ENCODE results near the gene CEP126.
"Not testable (repeated sequence)": the region's sequence is repeated elsewhere in the genome, so short reads cannot be mapped to it uniquely, and the experiment has no call there.

The CEP126 gene

GRCh38 chr11:101931692-101932091 is 16.9 kb downstream of the CEP126 start:
- DNase-seq (ENCODE audit: low read depth in 2 of 3, low spot score in 2 of 3) = no peak

GRCh38 chr11:101940901-101941520 is 26.2 kb downstream of the CEP126 start:
- DNase-seq (ENCODE audit: low read depth in 2 of 3, low spot score in 2 of 3) = no peak

GRCh38 chr11:101944923-101945322 is 30.1 kb downstream of the CEP126 start:
- DNase-seq (ENCODE audit: low read depth in 2 of 3, low spot score in 2 of 3) = no peak

GRCh38 chr11:101945448-101945847 is 30.6 kb downstream of the CEP126 start:
- no peak for DNase-seq (ENCODE audit: low read depth in 2 of 3, low spot score in 2 of 3)

- DNase-seq (ENCODE audit: low read depth in 2 of 3, low spot score in 2 of 3) = no peak
These were observed 34.9 kb downstream of the CEP126 start for GRCh38 chr11:101949680-101950220.

GRCh38 chr11:101955278-101955677 is 40.5 kb downstream of the CEP126 start:
- no peak for DNase-seq (ENCODE audit: low read depth in 2 of 3, low spot score in 2 of 3)

- DNase-seq (ENCODE audit: low read depth in 2 of 3, low spot score in 2 of 3) = no peak
These were observed 40.9 kb downstream of the CEP126 start for GRCh38 chr11:101955701-101956100.

- DNase-seq (ENCODE audit: low read depth in 2 of 3, low spot score in 2 of 3) = no peak
These were observed 45.4 kb downstream of the CEP126 start for GRCh38 chr11:101960231-101960630.

- not testable (repeated sequence) for DNase-seq (ENCODE audit: low read depth in 2 of 3, low spot score in 2 of 3)
These were observed 49.4 kb downstream of the CEP126 start for GRCh38 chr11:101964200-101964599.

GRCh38 chr11:101974255-101974654 is 59.4 kb downstream of the CEP126 start:
- no peak for DNase-seq (ENCODE audit: low read depth in 2 of 3, low spot score in 2 of 3)

GRCh38 chr11:101974771-101975170 is 60.0 kb downstream of the CEP126 start:
- no peak for DNase-seq (ENCODE audit: low read depth in 2 of 3, low spot score in 2 of 3)

- no peak for DNase-seq (ENCODE audit: low read depth in 2 of 3, low spot score in 2 of 3)
These were observed 60.9 kb downstream of the CEP126 start for GRCh38 chr11:101975734-101976133.

- DNase-seq (ENCODE audit: low read depth in 2 of 3, low spot score in 2 of 3) = no peak
These were observed 72.6 kb downstream of the CEP126 start for GRCh38 chr11:101987370-101987769.

- DNase-seq (ENCODE audit: low read depth in 2 of 3, low spot score in 2 of 3) = no peak
These were observed 78.4 kb downstream of the CEP126 start for GRCh38 chr11:101993172-101993571.

GRCh38 chr11:101994052-101994469 is 79.3 kb downstream of the CEP126 start:
- DNase-seq (ENCODE audit: low read depth in 2 of 3, low spot score in 2 of 3) = not testable (repeated sequence)

- DNase-seq (ENCODE audit: low read depth in 2 of 3, low spot score in 2 of 3) = no peak
These were observed 81.3 kb downstream of the CEP126 start for GRCh38 chr11:101996111-101996510.

- no peak for DNase-seq (ENCODE audit: low read depth in 2 of 3, low spot score in 2 of 3)
These were observed 87.0 kb downstream of the CEP126 start for GRCh38 chr11:102001657-102002338.

- DNase-seq (ENCODE audit: low read depth in 2 of 3, low spot score in 2 of 3) = no peak
These were observed 89.4 kb downstream of the CEP126 start for GRCh38 chr11:102004220-102004619.

GRCh38 chr11:102005306-102005705 is 90.5 kb downstream of the CEP126 start:
- no peak for DNase-seq (ENCODE audit: low read depth in 2 of 3, low spot score in 2 of 3)

GRCh38 chr11:102006835-102007566 is 92.2 kb downstream of the CEP126 start:
- no peak for DNase-seq (ENCODE audit: low read depth in 2 of 3, low spot score in 2 of 3)

- no peak for DNase-seq (ENCODE audit: low read depth in 2 of 3, low spot score in 2 of 3)
These were observed 93.0 kb downstream of the CEP126 start for GRCh38 chr11:102007567-102008437.
